HCT116 (cell line): Measurements from ENCODE around the gene ADAMTS6.

ENCODE experiments used
- ZNF274 ChIP-seq: fragments of 200-500 bp; sonication (Bioruptor generic); IDR thresholded peaks from 2 replicates; pipeline ENCODE4 v1.6.1; 2014; ENCODE audit warnings: mild to moderate bottlenecking, low read depth, low read length, inconsistent platforms
- TF ChIP-seq, protein P1 (sequence below): IDR thresholded peaks from 2 replicates; pipeline ENCODE4 v1.6.1; 2012; ENCODE audit warnings: low read depth

GRCh38 chr5:65263321-65263720, 218.4 kb downstream of the ADAMTS6 start:
- TF ChIP-seq, protein P1, sequence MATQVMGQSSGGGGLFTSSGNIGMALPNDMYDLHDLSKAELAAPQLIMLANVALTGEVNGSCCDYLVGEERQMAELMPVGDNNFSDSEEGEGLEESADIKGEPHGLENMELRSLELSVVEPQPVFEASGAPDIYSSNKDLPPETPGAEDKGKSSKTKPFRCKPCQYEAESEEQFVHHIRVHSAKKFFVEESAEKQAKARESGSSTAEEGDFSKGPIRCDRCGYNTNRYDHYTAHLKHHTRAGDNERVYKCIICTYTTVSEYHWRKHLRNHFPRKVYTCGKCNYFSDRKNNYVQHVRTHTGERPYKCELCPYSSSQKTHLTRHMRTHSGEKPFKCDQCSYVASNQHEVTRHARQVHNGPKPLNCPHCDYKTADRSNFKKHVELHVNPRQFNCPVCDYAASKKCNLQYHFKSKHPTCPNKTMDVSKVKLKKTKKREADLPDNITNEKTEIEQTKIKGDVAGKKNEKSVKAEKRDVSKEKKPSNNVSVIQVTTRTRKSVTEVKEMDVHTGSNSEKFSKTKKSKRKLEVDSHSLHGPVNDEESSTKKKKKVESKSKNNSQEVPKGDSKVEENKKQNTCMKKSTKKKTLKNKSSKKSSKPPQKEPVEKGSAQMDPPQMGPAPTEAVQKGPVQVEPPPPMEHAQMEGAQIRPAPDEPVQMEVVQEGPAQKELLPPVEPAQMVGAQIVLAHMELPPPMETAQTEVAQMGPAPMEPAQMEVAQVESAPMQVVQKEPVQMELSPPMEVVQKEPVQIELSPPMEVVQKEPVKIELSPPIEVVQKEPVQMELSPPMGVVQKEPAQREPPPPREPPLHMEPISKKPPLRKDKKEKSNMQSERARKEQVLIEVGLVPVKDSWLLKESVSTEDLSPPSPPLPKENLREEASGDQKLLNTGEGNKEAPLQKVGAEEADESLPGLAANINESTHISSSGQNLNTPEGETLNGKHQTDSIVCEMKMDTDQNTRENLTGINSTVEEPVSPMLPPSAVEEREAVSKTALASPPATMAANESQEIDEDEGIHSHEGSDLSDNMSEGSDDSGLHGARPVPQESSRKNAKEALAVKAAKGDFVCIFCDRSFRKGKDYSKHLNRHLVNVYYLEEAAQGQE, result no peak
- no peak for TF ChIP-seq ZNF274
